Effector memory CD8-positive, alpha-beta T cell (primary cell): ENCODE data around the gene DES.

Experiments
- ATAC-seq: fragments of 150-1000 bp; cut with Tn5 transposase; replicated peaks from 2 replicates; pipeline ENCODE4 v1.10.0; 2021; ENCODE audit warnings: mild to moderate bottlenecking, moderate library complexity
- DNase-seq, 3 experiments: peaks; one replicate each; pipeline ENCODE4 v3.0.0; 2021
- H3K27ac Mint-ChIP-seq, 2 donors: one replicate each; pipeline ENCODE4 v1.8.0; 2022; ENCODE audit warnings: mild to moderate bottlenecking in 2 of 2, mixed read lengths in 2 of 2, moderate library complexity in 2 of 2
- H3K27me3 Mint-ChIP-seq, 2 donors: one replicate each; pipeline ENCODE4 v1.8.0; 2022; ENCODE audit warnings: mixed read lengths in 2 of 2
- H3K36me3 Mint-ChIP-seq: one replicate; pipeline ENCODE4 v1.8.0; 2022; ENCODE audit warnings: mild to moderate bottlenecking, moderate library complexity, mixed read lengths; ENCODE audit not compliant: insufficient read depth
- H3K4me1 Mint-ChIP-seq, 2 donors: one replicate each; pipeline ENCODE4 v1.8.0; 2022; ENCODE audit warnings: low read depth in 2 of 2, mixed read lengths in 2 of 2
- H3K4me3 Mint-ChIP-seq, 2 donors: one replicate each; pipeline ENCODE4 v1.8.0; 2022; ENCODE audit warnings: mild to moderate bottlenecking in 2 of 2, mixed read lengths in 2 of 2, moderate library complexity in 2 of 2
- H3K9me3 Mint-ChIP-seq, 2 donors: one replicate each; pipeline ENCODE4 v1.8.0; 2022; ENCODE audit warnings: mixed read lengths in 2 of 2

DES gene

GRCh38 chr2:219475278-219475677 lies 57.1 kb downstream of the DES start:
- Mint-ChIP-seq H3K4me1 (peaks cover 4 to 6% of the 10 kb centered on the region in 2 donors), H3K4me3 (no peak overlapping the region), H3K9me3 (no peaks in the 10 kb centered on the region), H3K27me3 (peaks cover 21 to 60% of the 10 kb centered on the region in 2 donors), H3K36me3 (no peaks in the 10 kb centered on the region), H3K27ac (no peak overlapping the region)
- DNase-seq (no peak), ATAC-seq (no peak)

DNA sequence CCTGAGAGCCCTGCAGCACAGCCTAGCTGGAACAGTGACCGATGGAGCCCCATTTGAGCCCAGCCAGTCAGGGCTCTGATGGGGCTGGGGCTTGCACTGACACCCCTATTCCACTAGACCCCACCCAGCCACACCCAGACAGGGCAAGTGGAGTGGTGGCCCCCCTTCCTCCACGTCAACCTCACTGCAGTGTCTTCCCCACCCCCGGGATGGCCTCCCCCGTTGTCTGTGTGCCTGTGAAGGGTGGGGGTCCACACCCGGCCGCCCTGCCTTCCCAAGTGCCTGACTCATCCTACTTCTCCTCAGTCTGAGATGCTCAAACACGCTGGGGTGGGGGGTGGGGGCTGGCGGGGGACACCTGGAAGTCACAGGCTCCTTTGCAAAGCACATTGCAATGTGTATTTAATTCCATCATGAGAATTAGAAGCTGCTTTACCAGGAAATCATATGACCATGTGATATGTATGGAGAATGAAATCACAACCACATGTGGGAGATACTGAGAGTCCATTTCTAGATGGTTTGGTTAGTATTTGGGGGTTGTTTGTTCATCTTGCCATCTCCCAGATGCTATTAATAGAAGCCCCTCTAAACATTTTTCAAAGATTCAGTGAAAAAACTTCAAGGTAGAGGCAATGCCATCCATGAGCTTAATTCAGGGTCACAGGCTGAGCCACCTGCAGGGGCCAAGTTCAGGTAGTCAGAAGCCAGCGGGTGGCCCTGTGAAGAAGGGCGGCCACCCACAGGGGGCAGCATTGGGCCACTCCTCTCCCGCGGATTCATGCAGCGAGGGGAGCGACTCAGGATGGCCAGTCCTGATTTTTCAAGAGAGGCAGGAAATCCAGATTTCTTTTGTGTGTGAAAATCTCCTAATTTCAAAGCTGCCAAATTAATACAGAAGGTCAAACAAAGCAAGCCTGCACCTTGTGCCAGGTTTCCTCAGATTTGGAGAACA lies 57.8 kb downstream of the DES start:
- peak; percentile 41 to 48 (median 43) for DNase-seq
- Mint-ChIP-seq H3K9me3 (no peaks in the 10 kb centered on the region), H3K36me3 (no peaks in the 10 kb centered on the region), H3K4me3 (no peak overlapping the region), H3K4me1 (peaks cover 4 to 6% of the 10 kb centered on the region in 2 donors), H3K27ac (peak overlapping the region in 1 of 2 donors; percentile 81), H3K27me3 (peaks cover 23 to 61% of the 10 kb centered on the region in 2 donors)
- ATAC-seq, result peak; percentile 72
